K562 (cell line): ENCODE measurements around the gene ARHGEF26. TPM values are rescaled to one million over a fixed set of nuclear protein-coding genes. Genes with fewer than 3 reads are reported as not detected.

Experiments
- ATAC-seq: fragments of 200-7000 bp; cut with Tn5 transposase; 3 replicates; pipeline ENCODE4 v1.9.1; 2020; ENCODE audit warnings: moderate library complexity
- BruUV-seq: library from RNA; stranded (reverse); fragments of 400-500 nt; replicated peaks from 2 replicates; lab custom pipeline; 2021; lab: Mats Ljungman, UMichigan
- CTCF ChIA-PET: fragments of 300-600 bp; formaldehyde crosslinking; extraction: SDS; loops from one replicate; lab custom pipeline; 2021; ENCODE audit warnings: low intra/inter-chr PET ratio; lab: Yijun Ruan, JAX
- POLR2A ChIA-PET: fragments of 300-600, 350-650 bp; sonication (Branson Sonifier 250); formaldehyde crosslinking; extraction: SDS; loops from one replicate; lab custom pipeline; 2021; ENCODE audit warnings: antibody characterized with exemption, inconsistent platforms; lab: Yijun Ruan, JAX
- DNase-seq, 4 experiments: peaks; one replicate each; pipeline versions ENCODE4 v3.0.0 to v3.0.0-alpha.2; 2011 to 2018; ENCODE audit warnings: low spot score in 3 of 4, mixed read lengths in 3 of 4; ENCODE audit errors: extremely low read depth in 1 of 4
- FAIRE-seq: peaks from 2 replicates; lab custom pipeline; 2011; peaks lifted over from hg19 to GRCh38; lab: Jason Lieb, UNC
- H2AFZ ChIP-seq: 2 replicates; pipeline ENCODE4 v1.6.0; 2011; ENCODE audit warnings: low read depth, low read length, control low read depth, inconsistent platforms
- H3K27ac ChIP-seq: fragments of 200-600 bp; 3 replicates; pipeline ENCODE4 v1.8.0; 2011; ENCODE audit warnings: low read depth, mild to moderate bottlenecking, control low read depth, inconsistent platforms, low read length, moderate library complexity, mixed read lengths; ENCODE audit errors: extremely low read depth
- H3K27me3 ChIP-seq, 2 experiments: fragments of 300-600 bp in 1 of 2; 2 replicates in 1 of 2; 3 replicates in 1 of 2; pipeline versions ENCODE4 v1.6.0 to v1.8.0; 2011; ENCODE audit warnings: inconsistent platforms in 2 of 2, low read length in 2 of 2, mild to moderate bottlenecking in 1 of 2, mixed read lengths in 1 of 2, moderate library complexity in 1 of 2; ENCODE audit not compliant: control insufficient read depth in 2 of 2, insufficient read depth in 2 of 2
- H3K36me3 ChIP-seq: fragments of 300-600 bp; 3 replicates; pipeline ENCODE4 v1.8.0; 2011; ENCODE audit warnings: mild to moderate bottlenecking, low read length, inconsistent platforms; ENCODE audit not compliant: control insufficient read depth, insufficient read depth
- H3K4me1 ChIP-seq, 2 experiments: fragments of 200-600 bp in 1 of 2; replicated peaks in 1 of 2; 2 replicates in 1 of 2; 3 replicates in 1 of 2; pipeline versions ENCODE4 v1.5.1 to v1.8.0; 2011; ENCODE audit warnings: inconsistent platforms in 2 of 2, low read length in 2 of 2, mild to moderate bottlenecking in 1 of 2, mixed read lengths in 1 of 2, moderate library complexity in 1 of 2; ENCODE audit not compliant: control insufficient read depth in 2 of 2, insufficient read depth in 2 of 2
- H3K4me2 ChIP-seq: 2 replicates; pipeline ENCODE4 v1.6.1; 2011; ENCODE audit warnings: low read length, control low read depth, inconsistent platforms, mixed read lengths; ENCODE audit not compliant: insufficient read depth
- H3K4me3 ChIP-seq: fragments of 200-600 bp; sonication (generic), shearing (Covaris generic); 2 replicates; pipeline ENCODE4 v1.5.1; 2016; ENCODE audit warnings: control low read depth, inconsistent platforms
- H3K79me2 ChIP-seq: fragments of 200-600 bp; 3 replicates; pipeline ENCODE4 v1.8.0; 2011; ENCODE audit warnings: low read length, inconsistent platforms; ENCODE audit not compliant: control insufficient read depth, insufficient read depth
- H3K9ac ChIP-seq, 2 experiments: 2 replicates each; pipeline versions ENCODE4 v1.6.0 to v1.6.1; 2011; ENCODE audit warnings: low read depth in 2 of 2, low read length in 2 of 2, control low read depth in 1 of 2, inconsistent platforms in 1 of 2, mild to moderate bottlenecking in 1 of 2, mixed read lengths in 1 of 2; ENCODE audit not compliant: insufficient read depth in 1 of 2
- H3K9me1 ChIP-seq: one replicate; pipeline ENCODE4 v1.6.0; 2011; ENCODE audit warnings: inconsistent platforms, mild to moderate bottlenecking, low read length, moderate library complexity; ENCODE audit not compliant: control insufficient read depth, insufficient read depth
- H3K9me3 ChIP-seq: replicated peaks from 2 replicates; pipeline ENCODE4 v1.5.1; 2011; ENCODE audit warnings: low read depth, low read length, inconsistent platforms; ENCODE audit not compliant: control insufficient read depth, insufficient read depth
- H4K20me1 ChIP-seq: replicated peaks from 2 replicates; pipeline ENCODE4 v1.6.1; 2011; ENCODE audit warnings: low read length, inconsistent platforms, mixed read lengths; ENCODE audit not compliant: control insufficient read depth, insufficient read depth
- BHLHE40 ChIP-seq: IDR thresholded peaks from 2 replicates; pipeline ENCODE4 v1.6.1; 2011; ENCODE audit warnings: low read length, improper control_type of control experiment
- CREB1 ChIP-seq, 2 experiments: sonication (generic) in 1 of 2; formaldehyde crosslinking in 1 of 2; IDR thresholded peaks; 2 replicates each; pipeline versions ENCODE4 v1.6.1 to v1.8.0; 2012 to 2022; ENCODE audit warnings: inconsistent platforms in 1 of 2, mild to moderate bottlenecking in 1 of 2, missing genetic modification reagents in 1 of 2, moderate library complexity in 1 of 2
- ELF1 ChIP-seq: fragments of 200-800 bp; sonication (Bioruptor generic); IDR thresholded peaks from 2 replicates; pipeline ENCODE4 v1.6.1; 2016; ENCODE audit warnings: missing genetic modification characterization, missing compliant biosample characterization
- IFI16 ChIP-seq: fragments of 250-450 bp; sonication (Bioruptor Pico); IDR thresholded peaks from 2 replicates; pipeline ENCODE4 v2.1.2; 2022; ENCODE audit warnings: mild to moderate bottlenecking, inconsistent platforms
- KLF10 ChIP-seq: fragments of 250-450 bp; sonication (Bioruptor Pico); IDR thresholded peaks from 2 replicates; pipeline ENCODE4 v1.6.1; 2021; ENCODE audit warnings: matching md5 sums
- NEUROD1 ChIP-seq: fragments of 150-350 bp; IDR thresholded peaks from 2 replicates; pipeline ENCODE4 v1.6.1; 2014; ENCODE audit warnings: borderline replicate concordance, low read length, low read depth; ENCODE audit not compliant: partially characterized antibody
- PML ChIP-seq: IDR thresholded peaks from 2 replicates; pipeline ENCODE4 v1.6.1; 2012; ENCODE audit warnings: low read length, inconsistent platforms
- SMC3 ChIP-seq: conservative IDR thresholded peaks from 2 replicates; pipeline ENCODE4 v1.6.1; 2011; ENCODE audit warnings: low read depth, low read length, improper control_type of control experiment; ENCODE audit not compliant: insufficient read depth
- THRAP3 ChIP-seq: fragments of 450-650 bp; IDR thresholded peaks from 2 replicates; pipeline ENCODE4 v1.6.1; 2016; ENCODE audit warnings: mild to moderate bottlenecking, inconsistent platforms, borderline replicate concordance
- ZNF140 ChIP-seq: fragments of 250-450 bp; sonication (Bioruptor Pico); IDR thresholded peaks from 2 replicates; pipeline ENCODE4 v1.8.0; 2021; ENCODE audit warnings: moderate library complexity, mild to moderate bottlenecking, inconsistent platforms
- ZNF311 ChIP-seq: fragments of 250-450 bp; sonication (Bioruptor Pico); IDR thresholded peaks from 2 replicates; pipeline ENCODE4 v1.4.0; 2020; ENCODE audit warnings: mild to moderate bottlenecking, moderate library complexity
- ZNF780A ChIP-seq: fragments of 250-450 bp; sonication (Bioruptor Pico); IDR thresholded peaks from 2 replicates; pipeline ENCODE4 v1.5.0; 2021; ENCODE audit warnings: mild to moderate bottlenecking
- WGBS: fragments of 100-300 bp; shearing (Covaris generic); methylation state at CpG from one replicate; pipeline ENCODE4 v1.1.6; 2016; ENCODE audit warnings: low coverage, mixed read lengths; ENCODE audit not compliant: insufficient coverage; ENCODE audit errors: missing lambda C conversion rate; 5-methylcytosine and 5-hydroxymethylcytosine counted together
- in situ Hi-C: fragments of 300-500 bp; cut with MboI; formaldehyde crosslinking; loops from 4 replicates; pipeline ENCODE4 v1.15.0; 2018; ENCODE audit warnings: inconsistent platforms, mixed read lengths
- intact Hi-C: fragments of 100-400 bp; cut with micrococcal nuclease; formaldehyde crosslinking; loops from 2 replicates; pipeline ENCODE4 v1.14.2; 2022
- polyA plus RNA-seq, 8 experiments: library from polyadenylated mRNA; depleted of rRNA in 4 of 8; stranded (reverse) in 5 of 8; unstranded in 3 of 8; fragments of >200 nt; fragmentation: Nextera tagmentation in 2 of 8; fragmentation: Illumina TruSeq in 1 of 8; extraction: Ambion mirVana in 2 of 8; extraction: Trizol in 1 of 8; gene quantifications; 2 replicates each; pipeline versions ENCODE4 v1.2.1 to v1.2.3, GENCODE V29; 2011 to 2014; ENCODE audit warnings: inconsistent platforms in 1 of 8, missing spikeins in 1 of 8
- total RNA-seq, 7 experiments: library from RNA; depleted of rRNA in 6 of 7; stranded (reverse); fragments of >200 nt in 6 of 7; fragmentation: Illumina TruSeq in 2 of 7; extraction: Trizol in 2 of 7; gene quantifications; 2 replicates each; pipeline versions ENCODE4 v1.2.1 to v1.2.3, GENCODE V29; 2011 to 2021; ENCODE audit warnings: low replicate concordance in 1 of 7
- TF ChIP-seq, protein P1 (sequence below): IDR thresholded peaks from 2 replicates; pipeline ENCODE4 v1.6.1; 2011; ENCODE audit not compliant: insufficient read length; ENCODE audit errors: extremely low read depth

ARHGEF26 gene
- total and polyA plus RNA-seq, 9 of the 15 experiments (the other 6 are each of a cell fraction or from before 2014, with no cell fraction given): 0.01 to 0.11 (median 0.04) TPM; not detected in 2

DNA sequence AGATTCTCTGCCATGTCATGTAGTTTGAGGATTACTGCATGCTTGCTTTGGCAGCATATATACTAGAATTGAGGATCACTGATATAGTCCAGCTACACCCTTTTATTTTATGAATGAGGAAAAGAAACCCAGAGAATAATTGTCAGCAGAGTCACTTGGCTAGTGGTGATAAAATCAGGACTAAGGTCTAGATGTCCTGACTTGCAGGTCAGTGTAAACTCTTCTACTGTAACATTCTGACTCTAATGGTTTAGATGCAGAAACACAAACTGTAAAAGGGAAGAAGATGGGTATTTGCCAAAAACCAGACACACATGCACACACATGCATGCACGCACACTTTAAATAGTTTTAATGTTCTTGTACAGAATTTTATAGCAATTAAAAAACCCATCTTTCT, 97.5 kb downstream of the ARHGEF26 start:
- H3K4me1 ChIP-seq: no peaks in the 10 kb centered on the region
- no peaks in the 10 kb centered on the region for H3K36me3 ChIP-seq
- CTCF ChIA-PET: no interaction called here
- no peaks in the 10 kb centered on the region for H4K20me1 ChIP-seq
- no peak overlapping the region for H3K27ac ChIP-seq
- no peak overlapping the region for H3K4me2 ChIP-seq
- ATAC-seq (no peak), DNase-seq (no peak), FAIRE-seq (no peak)
- no TSS peak for BruUV-seq
- intact Hi-C loops: no loop called here
- in situ Hi-C loops: no loop called here
- no peaks in the 10 kb centered on the region for H3K9me3 ChIP-seq
- H3K79me2 ChIP-seq: no peaks in the 10 kb centered on the region
- WGBS: 0% methylated on average over 1 of the region's 1 CpG
- TF ChIP-seq KLF10 (no peak), ZNF311 (CRISPR knock-in tag) (no peak), IFI16 (CRISPR knock-in tag) (no peak), THRAP3 (no peak), BHLHE40 (no peak)
- POLR2A ChIA-PET: no interaction called here
- H3K9me1 ChIP-seq: no peaks in the 10 kb centered on the region
- no peak overlapping the region for H3K9ac ChIP-seq
- H3K27me3 ChIP-seq: no peaks in the 10 kb centered on the region
- H2AFZ ChIP-seq: no peak overlapping the region
- H3K4me3 ChIP-seq: no peak overlapping the region

DNA sequence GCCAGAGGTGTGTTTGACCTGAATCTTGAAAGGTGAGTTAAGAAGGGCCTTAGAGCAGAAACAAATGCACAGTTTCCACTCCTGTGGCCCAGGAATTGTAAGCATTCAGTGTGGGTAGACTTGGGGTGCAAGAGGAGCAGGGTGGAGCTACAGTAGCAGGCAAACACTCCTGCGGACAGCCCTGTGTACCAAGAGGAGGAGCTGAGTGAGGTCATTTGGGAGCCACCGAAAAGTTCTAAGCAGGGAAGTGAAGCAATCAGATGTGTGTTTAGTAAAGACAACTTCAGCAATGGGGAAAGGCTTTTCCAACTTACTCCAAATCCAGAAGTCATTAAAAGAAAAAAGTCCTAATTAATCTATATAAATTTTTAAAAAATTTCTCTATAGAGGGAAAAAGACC, 99.3 kb downstream of the ARHGEF26 start:
- Histone ChIP-seq H3K4me1 (no peaks in the 10 kb centered on the region), H3K27me3 (no peaks in the 10 kb centered on the region), H3K9me3 (no peaks in the 10 kb centered on the region), H3K4me2 (no peak overlapping the region), H3K36me3 (no peaks in the 10 kb centered on the region), H3K9me1 (no peaks in the 10 kb centered on the region), H4K20me1 (no peaks in the 10 kb centered on the region), H3K27ac (no peak overlapping the region), H3K4me3 (no peak overlapping the region), H3K79me2 (no peaks in the 10 kb centered on the region), H3K9ac (no peak overlapping the region), H2AFZ (no peak overlapping the region)
- ATAC-seq (no peak), DNase-seq (no peak), FAIRE-seq (no peak)
- BruUV-seq: no TSS peak
- in situ Hi-C loops (no loop called here), intact Hi-C loops (no loop called here)
- CTCF ChIA-PET: no interaction called here
- 5% methylated on average over 2 of the region's 2 CpGs for WGBS
- TF ChIP-seq ZNF140: no peak
- TF ChIP-seq CREB1 (IDR thresholded peaks at IDR 0.05): no peak
- TF ChIP-seq CREB1 (CRISPR knock-in tag; IDR thresholded peaks at IDR 0.05): no peak
- no peak for TF ChIP-seq PML
- TF ChIP-seq NEUROD1: no peak
- no peak for TF ChIP-seq ZNF780A (CRISPR knock-in tag)
- TF ChIP-seq ELF1 (tag): no peak
- TF ChIP-seq, protein P1, sequence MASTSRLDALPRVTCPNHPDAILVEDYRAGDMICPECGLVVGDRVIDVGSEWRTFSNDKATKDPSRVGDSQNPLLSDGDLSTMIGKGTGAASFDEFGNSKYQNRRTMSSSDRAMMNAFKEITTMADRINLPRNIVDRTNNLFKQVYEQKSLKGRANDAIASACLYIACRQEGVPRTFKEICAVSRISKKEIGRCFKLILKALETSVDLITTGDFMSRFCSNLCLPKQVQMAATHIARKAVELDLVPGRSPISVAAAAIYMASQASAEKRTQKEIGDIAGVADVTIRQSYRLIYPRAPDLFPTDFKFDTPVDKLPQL: no peak
- no peak for TF ChIP-seq SMC3
- POLR2A ChIA-PET: interaction anchor here (1.3 kb wide), 1 partner anchor 10 kb away, joined by 3 read pairs; no protein-coding TSS in a partner anchor
